GM10248 (cell line): ENCODE measurements around the gene ATP10A.
"Not testable (repeated sequence)": the region's sequence is repeated elsewhere in the genome, so short reads cannot be mapped to it uniquely, and the experiment has no call there.

Experiments used
- CTCF ChIA-PET: fragments of 300-600 bp; sonication (Branson Sonifier 250); formaldehyde crosslinking; extraction: SDS; loops from one replicate; lab custom pipeline; 2021; ENCODE audit warnings: antibody characterized with exemption; lab: Yijun Ruan, JAX
- POLR2A ChIA-PET: fragments of 350-650 bp; sonication (Branson Sonifier 250); formaldehyde crosslinking; extraction: SDS; loops from one replicate; lab custom pipeline; 2020; ENCODE audit warnings: antibody characterized with exemption; lab: Yijun Ruan, JAX
- DNase-seq: peaks from one replicate; pipeline ENCODE4 v3.0.0; 2012; ENCODE audit errors: extremely low spot score
- TF ChIP-seq, protein P1 (sequence below): IDR thresholded peaks from 2 replicates; pipeline ENCODE4 v1.5.1; 2012; ENCODE audit warnings: mild to moderate bottlenecking, low read depth; ENCODE audit errors: extremely low read depth, missing control alignments, control extremely low read depth

ATP10A gene

GRCh38 chr15:25640381-25640780 lies 222.7 kb downstream of the ATP10A start:
- TF ChIP-seq, protein P1, sequence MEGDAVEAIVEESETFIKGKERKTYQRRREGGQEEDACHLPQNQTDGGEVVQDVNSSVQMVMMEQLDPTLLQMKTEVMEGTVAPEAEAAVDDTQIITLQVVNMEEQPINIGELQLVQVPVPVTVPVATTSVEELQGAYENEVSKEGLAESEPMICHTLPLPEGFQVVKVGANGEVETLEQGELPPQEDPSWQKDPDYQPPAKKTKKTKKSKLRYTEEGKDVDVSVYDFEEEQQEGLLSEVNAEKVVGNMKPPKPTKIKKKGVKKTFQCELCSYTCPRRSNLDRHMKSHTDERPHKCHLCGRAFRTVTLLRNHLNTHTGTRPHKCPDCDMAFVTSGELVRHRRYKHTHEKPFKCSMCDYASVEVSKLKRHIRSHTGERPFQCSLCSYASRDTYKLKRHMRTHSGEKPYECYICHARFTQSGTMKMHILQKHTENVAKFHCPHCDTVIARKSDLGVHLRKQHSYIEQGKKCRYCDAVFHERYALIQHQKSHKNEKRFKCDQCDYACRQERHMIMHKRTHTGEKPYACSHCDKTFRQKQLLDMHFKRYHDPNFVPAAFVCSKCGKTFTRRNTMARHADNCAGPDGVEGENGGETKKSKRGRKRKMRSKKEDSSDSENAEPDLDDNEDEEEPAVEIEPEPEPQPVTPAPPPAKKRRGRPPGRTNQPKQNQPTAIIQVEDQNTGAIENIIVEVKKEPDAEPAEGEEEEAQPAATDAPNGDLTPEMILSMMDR: no peak
- ChIA-PET CTCF (interaction anchor here (1.2 to 1.7 kb wide), 2 partner anchors 10 to 16 kb away, joined by 3 to 5 read pairs; no protein-coding TSS in a partner anchor), POLR2A (no interaction called here)
- DNase-seq: no peak

- DNase-seq, CTCF ChIA-PET, POLR2A ChIA-PET: not testable (repeated sequence)
These were observed 226.6 kb downstream of the ATP10A start for GRCh38 chr15:25636486-25636885.

GRCh38 chr15:25635191-25635590 lies 227.9 kb downstream of the ATP10A start:
- TF ChIP-seq, protein P1: no peak
- ChIA-PET CTCF (no interaction called here), POLR2A (no interaction called here)
- no peak for DNase-seq

- no peak for DNase-seq
- ChIA-PET POLR2A (no interaction called here), CTCF (no interaction called here)
- TF ChIP-seq, protein P1: no peak
These were observed 229.3 kb downstream of the ATP10A start for GRCh38 chr15:25633862-25634261.

- ChIA-PET POLR2A (no interaction called here), CTCF (interaction anchor here (1.5 kb wide), 1 partner anchor 17 kb away, joined by 3 read pairs; no protein-coding TSS in a partner anchor)
- DNase-seq: no peak
- TF ChIP-seq, protein P1: no peak
These were observed 231.2 kb downstream of the ATP10A start for GRCh38 chr15:25631971-25632370.
